Prostate gland (tissue), 2 donors: ENCODE results near the gene LORICRIN. TPM values are rescaled to one million over a fixed set of nuclear protein-coding genes. Genes with fewer than 3 reads are reported as not detected.

Experiments
- DNase-seq: peaks from one replicate; pipeline ENCODE4 v3.0.0-alpha.2; 2019; ENCODE audit warnings: low spot score
- H3K27ac ChIP-seq, 2 donors: fragments of 200-600 bp; sonication (generic); 2 replicates each; pipeline ENCODE4 v1.5.1; 2017 to 2019
- H3K27me3 ChIP-seq: fragments of 200-600 bp; sonication (generic); replicated peaks from 2 replicates; pipeline ENCODE4 v1.5.1; 2019; ENCODE audit not compliant: insufficient read depth
- H3K36me3 ChIP-seq, 2 donors: fragments of 200-600 bp; sonication (generic); 1 replicate in 1 of 2; 2 replicates in 1 of 2; pipeline versions ENCODE4 v1.5.1 to v1.8.1; 2017 to 2019
- H3K4me1 ChIP-seq: fragments of 200-600 bp; sonication (generic); replicated peaks from 2 replicates; pipeline ENCODE4 v1.5.1; 2019
- H3K4me3 ChIP-seq, 2 donors: fragments of 200-600 bp; sonication (generic); 2 replicates each; pipeline ENCODE4 v1.5.1; 2017 to 2019
- H3K9me3 ChIP-seq: fragments of 200-600 bp; sonication (generic); 2 replicates; pipeline ENCODE4 v1.5.1; 2017
- POLR2A ChIP-seq: fragments of 450-650 bp; IDR thresholded peaks from one replicate; pipeline ENCODE4 v1.6.1; 2016; ENCODE audit warnings: antibody characterized with exemption, mild to moderate bottlenecking
- POLR2AphosphoS5 ChIP-seq: sonication (generic); formaldehyde crosslinking; IDR thresholded peaks from one replicate; pipeline ENCODE4 v1.6.1; 2017; ENCODE audit warnings: antibody characterized with exemption
- WGBS: methylation state at CpG from one replicate; pipeline ENCODE4 v1.1.5; 2018; 5-methylcytosine and 5-hydroxymethylcytosine counted together
- intact Hi-C: fragments of 100-400 bp; cut with DNase I; formaldehyde crosslinking; loops from one replicate; pipeline ENCODE4 v1.14.2; 2022
- total RNA-seq, 2 donors: library from RNA; depleted of rRNA; stranded (reverse); fragments of >200 nt; gene quantifications; one replicate each; pipeline ENCODE4 v1.1.0, GENCODE V29; 2016
- TF ChIP-seq, protein P1 (sequence below), 4 experiments: fragments of 200-600 bp in 2 of 4; fragments of 450-650 bp in 2 of 4; sonication (generic) in 2 of 4; IDR thresholded peaks; 1 replicate in 3 of 4; 2 replicates in 1 of 4; pipeline ENCODE4 v1.5.1; 2016 to 2019; ENCODE audit warnings: antibody characterized with exemption in 4 of 4, mild to moderate bottlenecking in 2 of 4, moderate library complexity in 2 of 4

Gene LORICRIN, protein sequence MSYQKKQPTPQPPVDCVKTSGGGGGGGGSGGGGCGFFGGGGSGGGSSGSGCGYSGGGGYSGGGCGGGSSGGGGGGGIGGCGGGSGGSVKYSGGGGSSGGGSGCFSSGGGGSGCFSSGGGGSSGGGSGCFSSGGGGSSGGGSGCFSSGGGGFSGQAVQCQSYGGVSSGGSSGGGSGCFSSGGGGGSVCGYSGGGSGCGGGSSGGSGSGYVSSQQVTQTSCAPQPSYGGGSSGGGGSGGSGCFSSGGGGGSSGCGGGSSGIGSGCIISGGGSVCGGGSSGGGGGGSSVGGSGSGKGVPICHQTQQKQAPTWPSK
- under 1 TPM in 1 of 2 donors, not detected in 1; 0.45 TPM for total RNA-seq

DNA sequence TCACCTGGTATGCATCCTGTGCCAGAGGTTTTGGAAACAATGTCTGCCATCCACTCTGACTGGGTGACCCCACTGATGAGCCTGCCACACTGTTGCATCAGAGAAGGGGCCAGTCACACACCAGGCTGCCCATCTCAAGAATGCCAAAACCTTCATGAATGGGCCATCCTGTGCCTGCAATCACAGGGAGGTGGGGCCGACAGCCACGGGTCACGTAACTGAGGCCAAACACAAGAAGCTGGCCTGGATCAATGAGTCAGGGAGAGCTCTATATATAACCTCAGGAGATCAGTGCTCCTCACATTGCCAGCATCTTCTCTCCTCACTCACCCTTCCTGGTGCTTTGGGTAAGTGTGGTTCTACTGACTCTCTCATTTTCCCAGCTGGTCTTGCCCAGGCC, at the start of gene LORICRIN:
Gene LORICRIN (plus strand): TSS at position 301 of the 400 bp plus-strand sequence. CDS start 1,263 bp downstream, outside the sequence.
- H3K27ac ChIP-seq, result no peak within 1 kb of the TSS
- peaks cover 13% of the 10 kb centered on the region for H3K27me3 ChIP-seq
- peaks cover 4% of the 10 kb centered on the region for H3K4me1 ChIP-seq
- H3K36me3 ChIP-seq, result no peaks in the 10 kb centered on the region
- H3K9me3 ChIP-seq, result no peaks in the 10 kb centered on the region
- WGBS, result 90% methylated on average over 3 of the region's 3 CpGs
- TF ChIP-seq, protein P1, sequence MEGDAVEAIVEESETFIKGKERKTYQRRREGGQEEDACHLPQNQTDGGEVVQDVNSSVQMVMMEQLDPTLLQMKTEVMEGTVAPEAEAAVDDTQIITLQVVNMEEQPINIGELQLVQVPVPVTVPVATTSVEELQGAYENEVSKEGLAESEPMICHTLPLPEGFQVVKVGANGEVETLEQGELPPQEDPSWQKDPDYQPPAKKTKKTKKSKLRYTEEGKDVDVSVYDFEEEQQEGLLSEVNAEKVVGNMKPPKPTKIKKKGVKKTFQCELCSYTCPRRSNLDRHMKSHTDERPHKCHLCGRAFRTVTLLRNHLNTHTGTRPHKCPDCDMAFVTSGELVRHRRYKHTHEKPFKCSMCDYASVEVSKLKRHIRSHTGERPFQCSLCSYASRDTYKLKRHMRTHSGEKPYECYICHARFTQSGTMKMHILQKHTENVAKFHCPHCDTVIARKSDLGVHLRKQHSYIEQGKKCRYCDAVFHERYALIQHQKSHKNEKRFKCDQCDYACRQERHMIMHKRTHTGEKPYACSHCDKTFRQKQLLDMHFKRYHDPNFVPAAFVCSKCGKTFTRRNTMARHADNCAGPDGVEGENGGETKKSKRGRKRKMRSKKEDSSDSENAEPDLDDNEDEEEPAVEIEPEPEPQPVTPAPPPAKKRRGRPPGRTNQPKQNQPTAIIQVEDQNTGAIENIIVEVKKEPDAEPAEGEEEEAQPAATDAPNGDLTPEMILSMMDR (IDR thresholded peaks at IDR 0.05), result no peak
- TF ChIP-seq POLR2AphosphoS5, result no peak
- no peak for TF ChIP-seq POLR2A
- no peak for DNase-seq
- no peak within 1 kb of the TSS for H3K4me3 ChIP-seq
- intact Hi-C loops, result no loop called here

DNA sequence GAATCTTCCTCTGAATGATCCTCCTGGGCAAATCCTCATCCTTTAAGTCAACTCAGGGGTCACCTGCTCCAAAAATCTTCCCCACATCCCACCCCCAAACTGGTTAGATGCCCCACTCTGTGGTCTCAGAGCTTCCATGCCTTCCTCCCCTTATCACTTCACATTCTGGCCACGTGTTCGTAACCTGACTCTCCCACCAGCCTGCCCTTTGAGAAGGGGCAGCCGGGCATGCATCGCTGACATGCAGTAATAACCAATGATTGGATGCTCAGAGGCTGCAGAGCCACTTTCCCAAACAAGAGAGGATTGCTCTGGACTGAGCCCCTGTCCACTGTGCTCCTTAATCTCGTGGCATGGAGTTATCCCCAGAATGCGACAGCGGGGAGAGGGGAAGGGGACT, 49.3 kb upstream of the LORICRIN start:
- H3K27me3 ChIP-seq, result no peaks in the 10 kb centered on the region
- H3K4me1 ChIP-seq, result no peaks in the 10 kb centered on the region
- no peak overlapping the region for H3K27ac ChIP-seq
- 46% methylated on average over 7 of the region's 7 CpGs for WGBS
- no peak for DNase-seq
- H3K4me3 ChIP-seq, result no peak overlapping the region
- intact Hi-C loops, result no loop called here
- TF ChIP-seq POLR2AphosphoS5, result no peak
- TF ChIP-seq, protein P1 (IDR thresholded peaks at IDR 0.05), result no peak
- no peak for TF ChIP-seq POLR2A
- no peaks in the 10 kb centered on the region for H3K36me3 ChIP-seq
- H3K9me3 ChIP-seq, result no peaks in the 10 kb centered on the region

DNA sequence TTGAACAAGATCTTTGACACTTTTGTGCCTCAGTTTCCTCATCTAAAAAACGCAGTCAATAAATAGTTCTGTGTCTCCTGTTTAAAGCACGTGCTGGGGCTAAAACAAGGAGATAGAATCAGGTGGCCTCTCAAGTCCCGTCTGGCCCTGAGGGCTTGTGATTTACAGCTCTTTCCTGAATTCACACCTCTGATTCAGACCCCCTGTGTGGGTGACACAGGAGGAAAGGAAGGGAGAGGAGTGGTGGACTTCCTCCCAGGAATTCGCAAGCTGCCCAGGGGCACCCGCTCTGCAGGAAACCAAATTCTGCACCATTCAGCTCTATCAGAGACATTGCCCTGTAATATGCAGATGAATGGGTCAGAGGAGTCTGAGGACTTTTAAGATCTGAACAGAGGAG, 47.3 kb upstream of the LORICRIN start:
- intact Hi-C loops, result no loop called here
- no peak overlapping the region for H3K27ac ChIP-seq
- TF ChIP-seq POLR2A, result no peak
- no peak for TF ChIP-seq POLR2AphosphoS5
- TF ChIP-seq, protein P1 (IDR thresholded peaks at IDR 0.05), result no peak
- H3K9me3 ChIP-seq, result no peaks in the 10 kb centered on the region
- no peak overlapping the region for H3K4me3 ChIP-seq
- no peaks in the 10 kb centered on the region for H3K27me3 ChIP-seq
- DNase-seq, result no peak
- WGBS, result 36% methylated on average over 5 of the region's 5 CpGs
- H3K4me1 ChIP-seq, result no peaks in the 10 kb centered on the region
- H3K36me3 ChIP-seq, result no peaks in the 10 kb centered on the region

DNA sequence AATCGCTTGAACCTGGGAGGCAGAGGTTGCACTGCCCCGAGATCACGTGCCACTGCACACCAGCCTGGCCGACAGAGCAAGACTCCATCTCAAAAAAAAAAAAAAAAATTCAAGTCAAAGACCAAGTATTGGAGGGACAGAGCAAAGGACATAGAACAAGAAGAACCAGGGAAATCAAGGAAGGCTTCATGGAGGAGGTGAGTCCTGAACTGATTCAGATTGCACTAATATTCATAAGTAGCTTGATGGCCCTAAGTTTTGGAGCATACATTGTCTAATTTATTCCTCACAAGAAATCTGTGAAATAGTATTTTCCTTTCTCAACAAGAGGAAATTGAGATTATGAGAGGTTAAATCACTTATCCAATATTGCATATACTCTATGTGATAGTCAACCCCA, 46.0 kb upstream of the LORICRIN start:
- Histone ChIP-seq H3K36me3 (no peaks in the 10 kb centered on the region), H3K4me1 (no peaks in the 10 kb centered on the region), H3K4me3 (no peak overlapping the region), H3K27me3 (no peaks in the 10 kb centered on the region), H3K9me3 (no peaks in the 10 kb centered on the region), H3K27ac (no peak overlapping the region)
- intact Hi-C loops, result no loop called here
- 96% methylated on average over 4 of the region's 4 CpGs for WGBS
- no peak for DNase-seq
- TF ChIP-seq POLR2AphosphoS5 (no peak), POLR2A (no peak)
- TF ChIP-seq, protein P1 (IDR thresholded peaks at IDR 0.05), result no peak

DNA sequence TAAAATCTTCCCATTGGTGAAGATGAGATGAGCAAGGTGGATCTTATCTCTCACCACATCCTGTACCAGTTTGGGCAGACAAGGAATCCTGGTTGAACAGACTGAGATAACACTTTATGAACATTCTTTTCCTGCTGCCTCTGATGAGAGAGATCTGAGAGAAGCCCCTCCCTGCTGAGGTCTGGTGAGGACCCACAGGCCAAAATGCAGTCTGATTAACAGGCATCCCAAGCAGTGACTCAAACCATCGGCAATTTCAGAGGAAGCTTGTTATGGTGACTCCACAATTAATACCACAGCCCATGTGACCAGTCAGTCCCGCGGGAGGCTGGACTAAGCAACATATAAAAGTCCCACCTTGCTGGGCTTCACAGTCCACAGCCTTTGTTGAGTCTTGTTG, 42.3 kb upstream of the LORICRIN start, which contains the start of gene PRR9:
Gene PRR9 (plus strand): TSS at position 373 of the 400 bp plus-strand sequence. CDS start 561 bp downstream, outside the sequence.
- intact Hi-C loops, result no loop called here
- Histone ChIP-seq H3K27ac (no peak within 1 kb of the TSS), H3K4me3 (no peak within 1 kb of the TSS), H3K27me3 (no peaks in the 10 kb centered on the region), H3K9me3 (no peaks in the 10 kb centered on the region), H3K4me1 (no peaks in the 10 kb centered on the region), H3K36me3 (no peaks in the 10 kb centered on the region)
- TF ChIP-seq POLR2A, result no peak
- 48% methylated on average over 3 of the region's 3 CpGs for WGBS
- DNase-seq, result no peak
